Esophagus muscularis mucosa (tissue), 3 donors: ENCODE results near the gene COL16A1.

Source experiments
- CTCF ChIP-seq, 3 experiments: fragments of 200-600 bp in 2 of 3; fragments of 450-650 bp in 1 of 3; sonication (generic) in 2 of 3; IDR thresholded peaks; one replicate each; pipeline ENCODE4 v1.5.1; 2017 to 2019; ENCODE audit warnings: antibody characterized with exemption in 3 of 3, mild to moderate bottlenecking in 2 of 3, moderate library complexity in 1 of 3
- EP300 ChIP-seq: sonication (generic); formaldehyde crosslinking; IDR thresholded peaks from one replicate; pipeline ENCODE4 v1.6.1; 2017; ENCODE audit warnings: antibody characterized with exemption

DNA sequence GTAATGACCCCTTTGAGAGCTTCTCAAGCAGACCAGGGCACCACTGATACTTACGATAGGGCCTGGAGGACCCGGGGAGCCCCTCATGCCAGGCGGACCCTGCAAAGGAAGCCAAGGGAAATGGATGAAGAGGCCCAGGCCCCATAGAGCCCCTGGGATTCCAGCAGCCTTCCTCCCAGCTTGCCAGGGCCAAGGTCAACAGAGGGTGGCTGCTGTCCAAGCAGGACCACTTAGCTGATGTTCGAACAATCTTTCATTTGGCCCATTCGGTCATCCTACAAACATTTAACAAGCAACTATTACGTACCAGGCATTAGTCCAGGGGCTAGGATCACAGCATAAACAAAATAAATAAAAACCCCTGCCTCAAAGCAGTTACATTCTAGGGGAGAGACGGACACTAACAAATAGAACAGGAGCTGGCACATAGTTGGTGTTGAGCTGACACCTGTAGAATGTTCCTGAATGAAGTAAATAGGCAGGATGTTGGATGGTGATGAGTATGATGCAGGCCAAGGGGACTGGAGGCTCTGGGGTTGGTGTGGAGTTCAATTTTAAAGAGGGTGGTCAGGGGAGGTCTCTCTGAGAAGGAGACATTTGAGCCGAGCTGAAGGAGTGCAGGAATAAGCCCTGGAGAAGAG lies 32.1 kb downstream of the COL16A1 start:
- TF ChIP-seq CTCF (IDR thresholded peaks at IDR 0.05), result no peak
- no peak for TF ChIP-seq EP300
